Ammon's horn (tissue), 1 donor: ENCODE results near the gene WDR45.

Experiments used
- DNase-seq: peaks from one replicate; pipeline ENCODE4 v3.0.0-alpha.2; 2016; ENCODE audit warnings: low spot score

WDR45 gene

DNA sequence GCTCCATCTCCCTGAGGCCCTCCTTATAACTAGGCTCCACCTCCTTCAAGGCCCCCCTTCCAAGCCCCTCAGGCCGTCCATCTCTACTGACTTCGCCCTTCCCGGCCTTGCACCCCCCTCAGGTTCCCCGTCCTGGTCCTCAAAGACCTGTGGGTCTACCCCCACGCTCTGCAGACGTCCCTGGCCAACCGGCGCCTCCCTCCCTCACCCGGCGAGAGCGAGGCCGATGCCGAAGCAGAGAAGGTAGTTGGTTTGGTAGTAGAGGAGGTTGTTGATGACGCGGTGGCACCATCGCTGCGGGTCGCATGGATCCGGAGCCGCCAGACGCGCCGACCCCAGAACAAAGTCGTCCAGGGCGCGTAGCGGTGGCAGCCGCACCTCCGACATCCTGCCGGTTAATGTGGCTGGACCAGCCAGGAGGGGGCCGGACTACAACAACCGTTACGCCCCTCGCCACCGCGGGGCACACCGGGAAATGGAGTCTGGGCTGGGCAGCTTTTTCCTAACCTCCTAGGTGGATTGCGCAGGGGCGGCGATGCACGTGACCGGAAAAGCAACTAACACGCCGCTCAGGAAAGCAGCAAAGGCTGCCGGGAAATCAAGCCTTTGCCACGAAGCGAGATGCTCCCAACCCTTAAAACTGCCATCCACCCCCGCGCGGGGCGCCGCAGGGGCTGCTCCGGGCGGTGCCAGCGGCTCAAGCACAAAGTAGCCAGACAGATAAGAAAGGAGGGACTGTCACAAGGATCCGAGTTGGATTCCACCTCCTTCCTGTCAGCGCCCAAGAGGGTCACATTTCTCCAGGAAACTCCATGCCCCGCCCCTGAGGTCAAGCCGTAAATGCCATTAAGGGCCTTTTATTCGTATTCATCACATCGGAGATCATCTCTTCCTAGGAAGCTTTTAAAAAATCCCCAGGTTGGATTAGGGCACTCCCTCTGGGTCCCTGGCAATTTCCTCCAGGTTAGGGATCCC is 5.8 kb downstream of the WDR45 start, which contains the start of gene PRAF2:
PRAF2 (minus strand) TSS at position 402 of the 975 bp plus-strand sequence; CDS start at position 387, 15 bp downstream.
- DNase-seq, result peak; percentile 94

DNA sequence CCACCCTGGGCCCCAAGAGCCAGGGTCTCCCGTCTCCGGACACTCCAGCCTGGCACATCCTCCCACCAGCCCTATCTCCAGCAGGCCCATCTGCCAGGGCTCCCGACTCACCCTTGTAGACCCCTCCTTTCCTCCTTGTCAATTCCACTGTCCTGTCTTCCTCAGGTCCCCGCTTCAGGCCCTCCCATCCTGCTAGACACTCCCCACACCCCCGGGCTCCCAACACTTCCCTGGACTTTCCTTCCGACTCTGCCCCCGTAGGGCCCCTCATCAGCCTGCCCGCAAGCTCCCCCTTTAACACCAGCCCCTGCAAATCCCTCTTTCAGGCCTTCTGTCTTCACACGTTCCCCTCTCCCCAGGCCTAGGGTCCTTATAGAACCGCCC is 7.0 kb downstream of the WDR45 start:
- no peak for DNase-seq

DNA sequence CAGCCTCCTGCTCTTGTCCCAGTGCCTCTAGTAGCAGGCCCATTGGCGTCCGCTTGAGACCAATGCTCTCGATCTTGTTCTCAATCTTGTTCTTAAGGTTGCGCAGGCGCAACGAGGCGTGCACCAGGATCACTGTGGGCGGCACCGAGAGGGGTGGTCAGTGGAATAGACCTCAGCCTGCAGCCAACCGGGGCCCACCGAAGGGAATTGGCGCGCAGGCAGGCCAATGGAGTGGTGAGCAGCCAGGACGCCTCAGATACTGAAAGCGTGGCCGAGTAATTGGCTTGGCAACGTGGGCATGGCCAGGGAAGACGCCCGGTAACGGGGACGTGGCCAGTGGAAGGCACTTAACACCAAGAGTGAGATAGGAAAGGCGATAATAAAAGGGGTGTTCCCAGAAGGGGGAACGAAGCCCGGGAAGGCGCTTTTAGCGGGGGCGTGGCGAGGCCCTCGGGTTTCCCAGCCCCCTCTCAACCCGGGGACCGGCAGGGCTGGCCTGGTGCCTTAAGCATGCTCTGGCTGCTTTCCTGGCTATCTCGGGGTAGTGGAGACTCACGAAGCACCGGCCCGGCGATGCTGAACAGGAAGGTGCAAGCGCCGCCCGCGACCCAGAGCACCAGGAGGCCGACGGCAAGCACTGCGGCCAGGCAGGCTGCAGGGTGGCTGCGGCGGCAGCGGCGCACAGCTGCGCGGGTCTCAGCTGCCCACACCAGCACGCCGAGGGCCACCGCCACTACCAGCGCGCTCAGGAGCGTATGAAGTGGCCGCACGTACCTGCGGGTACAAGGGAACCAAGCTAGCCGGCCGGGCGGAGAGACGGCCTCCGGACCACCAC is 7.6 kb downstream of the WDR45 start:
- peak; percentile 66 for DNase-seq

DNA sequence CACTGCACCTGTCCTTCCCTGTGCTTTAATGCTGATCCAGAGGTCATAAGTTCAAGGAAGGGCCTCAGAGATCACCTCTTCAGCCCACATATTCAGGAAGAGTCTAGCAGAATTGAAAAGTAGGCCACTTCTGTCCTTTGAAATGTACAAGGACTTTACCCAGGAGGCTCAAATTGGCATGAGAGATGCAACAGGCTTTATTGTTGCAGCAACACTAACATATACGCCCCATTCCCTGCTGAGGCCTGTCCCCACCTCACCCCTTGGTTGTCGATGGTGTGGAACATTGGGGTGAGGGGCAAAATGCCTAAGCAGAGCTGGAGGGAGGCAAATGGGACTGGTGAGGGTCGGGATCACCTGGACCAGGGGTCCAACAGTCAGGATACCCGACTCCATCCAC is 8.7 kb downstream of the WDR45 start:
- DNase-seq, result no peak

DNA sequence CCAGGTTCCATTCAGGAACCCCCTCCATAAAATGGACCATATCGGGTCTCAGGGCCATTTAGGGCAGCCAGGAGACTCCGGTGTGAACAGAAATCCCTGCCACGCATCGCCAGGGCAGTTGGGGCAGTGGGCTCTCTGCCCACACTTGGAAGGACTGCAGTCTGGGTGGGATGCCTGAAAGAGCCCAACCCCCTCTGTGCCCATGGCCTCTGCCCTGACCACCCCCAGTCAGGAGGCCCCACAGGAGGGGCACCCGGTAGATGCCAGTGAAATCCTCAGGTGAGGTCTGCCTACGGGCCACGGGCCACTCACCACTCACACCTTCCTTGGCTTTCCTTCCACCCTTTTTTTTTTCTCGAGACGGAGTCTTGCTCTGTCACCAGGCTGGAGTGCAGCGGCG is 10.6 kb downstream of the WDR45 start:
- no peak for DNase-seq

DNA sequence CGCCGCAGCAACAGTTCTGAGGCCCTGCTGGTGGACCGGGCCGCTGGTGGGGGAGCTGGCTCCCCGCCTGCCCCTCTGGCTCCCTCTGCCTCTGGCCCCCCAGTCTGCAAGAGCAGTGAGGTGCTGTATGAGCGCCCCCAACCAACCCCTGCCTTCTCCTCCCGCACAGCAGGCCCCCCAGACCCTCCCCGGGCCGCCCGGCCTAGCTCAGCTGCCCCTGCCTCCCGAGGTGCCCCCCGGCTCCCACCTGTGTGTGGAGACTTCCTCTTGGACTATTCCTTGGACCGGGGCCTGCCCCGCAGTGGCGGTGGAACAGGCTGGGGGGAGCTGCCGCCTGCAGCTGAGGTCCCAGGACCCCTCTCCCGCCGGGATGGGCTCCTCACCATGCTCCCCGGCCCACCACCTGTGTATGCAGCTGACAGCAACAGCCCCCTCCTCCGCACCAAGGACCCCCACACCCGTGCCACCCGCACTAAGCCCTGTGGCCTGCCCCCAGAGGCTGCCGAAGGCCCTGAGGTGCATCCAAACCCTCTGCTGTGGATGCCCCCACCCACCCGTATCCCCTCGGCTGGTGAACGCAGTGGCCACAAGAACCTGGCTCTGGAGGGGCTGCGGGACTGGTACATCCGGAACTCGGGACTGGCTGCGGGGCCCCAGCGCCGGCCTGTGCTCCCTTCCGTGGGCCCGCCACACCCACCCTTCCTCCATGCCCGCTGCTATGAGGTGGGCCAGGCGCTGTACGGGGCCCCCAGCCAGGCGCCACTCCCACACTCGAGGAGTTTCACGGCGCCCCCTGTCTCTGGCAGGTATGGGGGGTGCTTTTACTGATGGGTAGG is 12.2 kb downstream of the WDR45 start:
- DNase-seq, result no peak

DNA sequence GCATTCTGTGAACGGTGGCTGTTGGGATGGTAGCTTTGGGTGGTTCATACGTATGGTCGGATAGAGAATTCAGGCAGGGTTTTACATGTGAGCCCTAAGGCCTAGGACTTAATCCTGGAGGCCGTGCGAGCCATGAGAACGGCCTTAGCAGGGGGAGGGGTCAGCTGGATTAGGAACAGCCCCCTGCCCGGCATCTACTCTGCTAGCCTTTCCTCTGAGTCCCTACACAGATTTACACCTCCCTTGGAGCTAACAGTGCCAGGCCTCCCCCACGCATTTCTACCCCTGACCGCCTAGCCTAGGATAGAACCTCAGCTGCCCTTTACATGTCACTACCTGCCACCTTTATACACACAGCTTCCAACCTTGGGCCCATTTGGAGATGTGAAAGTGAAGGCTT is 13.0 kb downstream of the WDR45 start:
- no peak for DNase-seq

DNA sequence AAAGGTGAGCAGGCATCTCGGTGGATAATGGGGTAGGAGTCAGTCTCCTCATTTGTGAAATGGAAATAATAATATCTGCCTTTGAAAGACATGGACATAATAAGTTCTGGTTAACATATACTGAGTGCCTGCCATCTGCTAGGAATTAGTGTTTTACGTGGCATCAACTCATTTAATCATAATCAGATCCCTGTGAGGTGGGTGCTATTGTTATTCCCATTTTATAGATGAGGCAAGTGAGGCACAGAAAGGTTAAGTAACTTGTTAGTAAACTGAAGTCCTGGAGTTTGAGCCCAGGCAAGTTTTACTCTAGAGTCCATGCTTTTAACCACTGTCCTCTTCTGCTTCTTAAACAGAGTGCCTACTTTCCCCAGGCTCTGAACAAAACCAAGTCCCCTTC is 13.4 kb downstream of the WDR45 start:
- no peak for DNase-seq

DNA sequence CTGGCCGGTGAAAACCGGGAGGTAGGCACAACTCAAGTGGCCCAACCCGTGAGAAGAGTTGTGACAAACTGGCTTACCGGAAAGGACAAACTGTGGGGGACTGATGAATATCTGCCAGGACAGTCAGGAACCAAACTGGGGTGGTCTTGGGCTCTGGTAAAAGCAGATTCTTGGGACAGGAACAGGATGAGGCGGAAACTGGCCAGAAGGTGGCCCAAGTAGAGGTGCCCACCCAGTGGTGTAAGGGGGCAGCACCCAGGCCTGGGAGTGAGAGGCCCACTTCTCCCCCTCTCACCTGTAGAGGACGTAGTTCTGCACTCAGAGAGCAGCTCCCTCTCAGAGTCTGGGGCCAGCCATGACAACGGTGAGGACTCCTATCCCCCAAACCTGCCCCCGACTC is 15.0 kb downstream of the WDR45 start:
- DNase-seq, result no peak

DNA sequence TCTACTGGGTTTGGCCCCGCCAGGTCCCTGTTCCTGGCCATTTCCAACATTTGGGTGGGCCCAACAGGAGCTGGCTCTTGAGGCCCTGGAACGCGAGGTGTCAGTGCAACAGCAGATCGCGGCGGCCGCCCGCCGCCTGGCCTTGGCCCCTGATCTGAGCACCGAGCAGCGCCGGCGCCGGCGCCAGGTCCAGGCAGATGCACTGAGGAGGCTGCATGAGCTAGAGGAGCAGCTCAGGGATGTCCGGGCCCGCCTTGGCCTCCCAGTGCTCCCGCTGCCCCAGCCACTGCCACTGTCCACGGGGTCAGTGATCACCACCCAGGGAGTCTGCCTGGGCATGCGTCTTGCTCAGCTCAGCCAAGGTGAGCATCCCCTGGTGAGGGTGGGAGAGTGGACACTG is 15.4 kb downstream of the WDR45 start:
- DNase-seq, result no peak

DNA sequence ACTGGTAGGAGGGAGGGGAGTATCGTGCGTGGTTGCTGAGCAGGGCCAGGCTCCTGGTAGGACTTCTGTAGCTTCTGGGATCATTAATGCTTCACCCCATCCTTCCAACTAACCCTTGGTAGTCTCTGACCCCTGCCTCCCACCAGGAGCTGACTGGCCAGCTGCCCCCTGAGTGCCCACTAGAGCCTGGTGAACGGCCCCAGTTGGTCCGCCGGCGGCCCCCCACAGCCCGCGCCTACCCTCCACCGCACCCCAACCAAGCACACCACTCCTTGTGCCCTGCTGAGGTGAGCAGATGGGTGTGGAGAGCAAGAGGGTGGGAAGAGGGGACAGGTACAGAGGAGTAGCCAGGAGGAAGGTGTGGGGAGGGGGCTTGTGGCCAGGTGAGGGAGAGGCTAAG is 16.0 kb downstream of the WDR45 start:
- no peak for DNase-seq

DNA sequence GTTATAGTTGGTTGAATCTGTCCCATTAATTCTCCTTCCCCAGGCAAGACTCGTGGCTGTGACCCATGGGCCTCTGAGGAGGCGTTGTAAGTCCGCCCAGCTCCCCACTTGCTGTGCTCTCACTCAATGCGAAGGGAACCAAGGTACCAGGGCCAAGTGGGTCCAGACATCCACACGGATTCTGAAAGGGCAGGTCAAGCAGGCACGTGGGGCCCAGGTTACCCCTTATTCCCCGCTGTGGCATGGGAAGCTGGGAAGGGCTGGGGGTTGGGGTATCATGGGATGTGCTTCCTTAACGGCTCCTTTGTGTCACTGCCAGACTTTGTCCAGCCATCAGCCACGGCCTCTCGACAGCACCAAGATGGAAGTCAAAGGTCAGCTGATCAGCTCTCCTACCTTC is 17.8 kb downstream of the WDR45 start:
- DNase-seq, result no peak

DNA sequence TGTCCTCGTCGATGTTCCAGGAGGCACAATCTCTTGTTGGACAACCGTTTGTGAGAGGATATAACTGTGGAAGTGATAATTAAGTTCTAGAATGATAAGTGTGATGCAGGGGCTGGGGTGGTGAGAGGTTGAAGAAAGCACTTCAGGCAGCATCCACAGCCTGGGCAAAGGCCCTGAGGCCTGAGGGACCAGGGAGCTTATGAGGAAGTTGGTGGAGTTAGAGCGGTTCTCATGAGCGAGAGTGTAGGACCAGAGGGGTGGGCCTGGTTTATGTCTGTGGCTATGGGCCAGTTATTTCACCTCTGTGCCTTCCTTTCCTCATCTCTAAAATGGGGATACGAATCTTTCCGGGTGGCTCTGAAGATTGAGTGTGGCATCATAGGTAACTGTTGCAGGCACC is 18.2 kb downstream of the WDR45 start:
- no peak for DNase-seq

DNA sequence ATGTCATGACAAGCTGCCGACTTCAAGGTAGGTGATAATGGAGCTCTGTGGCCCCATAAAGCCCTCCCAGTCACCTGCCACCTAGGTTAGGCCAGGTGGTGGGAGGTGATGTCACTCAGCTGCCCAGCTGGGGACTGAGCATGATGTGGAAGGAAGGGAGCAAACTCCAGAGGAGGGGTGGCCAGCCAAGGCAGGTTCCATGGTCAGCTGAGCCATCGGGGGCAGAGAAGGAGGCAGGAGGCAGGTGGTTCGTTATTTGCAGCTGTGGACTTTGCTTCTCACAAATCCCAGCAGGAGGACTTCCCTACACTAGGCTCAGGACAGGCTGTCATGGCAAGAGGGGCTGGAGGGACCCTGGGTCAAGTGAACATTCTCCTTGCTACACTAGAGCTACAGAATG is 18.8 kb downstream of the WDR45 start:
- no peak for DNase-seq

DNA sequence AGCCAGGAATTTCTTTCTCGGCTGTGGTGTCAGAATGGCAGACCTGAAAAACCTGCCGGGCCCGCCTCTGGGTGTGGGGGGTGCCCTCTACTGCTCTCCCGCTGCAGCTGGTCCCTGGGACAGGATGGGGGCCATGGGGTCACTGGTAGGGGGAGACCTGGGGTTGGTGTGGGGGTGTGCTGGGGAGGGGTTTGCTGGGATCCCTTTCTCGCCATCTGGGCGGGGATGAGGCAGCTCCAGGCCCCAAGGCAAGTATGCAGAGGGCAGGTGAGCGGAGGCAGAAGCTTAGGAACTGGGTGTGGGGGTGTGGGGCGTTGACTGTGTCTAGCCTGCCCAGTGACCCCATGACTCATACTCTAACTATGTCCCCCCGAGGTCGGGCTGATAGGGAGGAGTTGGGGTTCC is 20.0 kb downstream of the WDR45 start:
- no peak for DNase-seq

DNA sequence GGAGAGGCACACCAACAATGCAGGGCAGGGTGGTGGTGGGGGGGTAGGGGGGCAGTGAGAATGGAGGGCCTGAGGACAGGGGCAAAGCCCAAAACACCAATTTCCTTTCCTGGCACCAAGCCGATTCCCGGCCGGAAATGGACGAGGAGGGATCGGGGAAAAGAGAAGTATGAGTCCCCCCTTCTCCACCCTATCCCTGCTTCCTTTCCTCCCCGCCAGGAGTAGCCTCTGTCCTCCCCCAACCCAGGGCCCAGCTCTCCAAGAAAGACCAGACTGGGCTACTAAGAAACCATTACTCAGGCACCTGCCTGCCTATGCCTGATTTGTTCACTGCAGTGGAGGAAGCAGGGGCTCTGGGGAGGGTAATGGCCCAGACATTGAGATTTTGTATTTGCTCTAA is 20.5 kb downstream of the WDR45 start:
- no peak for DNase-seq

DNA sequence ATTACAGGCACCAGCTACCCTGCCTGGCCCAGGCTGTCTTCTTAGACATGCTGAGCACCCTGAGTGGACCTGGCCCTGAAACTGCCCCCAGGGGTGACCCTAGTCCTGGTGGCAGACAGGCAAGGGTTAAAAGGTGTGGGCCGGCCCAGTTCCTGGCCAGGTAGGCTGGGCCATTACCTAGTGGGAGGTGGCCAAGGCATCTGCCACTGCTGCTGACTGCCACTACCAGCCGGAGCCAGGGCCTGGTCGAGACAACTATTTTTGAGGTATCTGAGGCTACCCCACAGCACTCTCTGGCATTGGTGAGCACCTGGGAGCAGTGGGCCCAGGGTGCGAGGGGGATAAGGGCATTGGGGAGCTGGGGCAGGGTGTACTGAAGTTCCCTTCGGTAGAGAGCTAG is 20.9 kb downstream of the WDR45 start, which contains the start of gene CCDC120:
CCDC120 (plus strand) TSS at position 206 of the 400 bp plus-strand sequence. CDS start 3,043 bp downstream, outside the sequence.
- DNase-seq, result no peak

DNA sequence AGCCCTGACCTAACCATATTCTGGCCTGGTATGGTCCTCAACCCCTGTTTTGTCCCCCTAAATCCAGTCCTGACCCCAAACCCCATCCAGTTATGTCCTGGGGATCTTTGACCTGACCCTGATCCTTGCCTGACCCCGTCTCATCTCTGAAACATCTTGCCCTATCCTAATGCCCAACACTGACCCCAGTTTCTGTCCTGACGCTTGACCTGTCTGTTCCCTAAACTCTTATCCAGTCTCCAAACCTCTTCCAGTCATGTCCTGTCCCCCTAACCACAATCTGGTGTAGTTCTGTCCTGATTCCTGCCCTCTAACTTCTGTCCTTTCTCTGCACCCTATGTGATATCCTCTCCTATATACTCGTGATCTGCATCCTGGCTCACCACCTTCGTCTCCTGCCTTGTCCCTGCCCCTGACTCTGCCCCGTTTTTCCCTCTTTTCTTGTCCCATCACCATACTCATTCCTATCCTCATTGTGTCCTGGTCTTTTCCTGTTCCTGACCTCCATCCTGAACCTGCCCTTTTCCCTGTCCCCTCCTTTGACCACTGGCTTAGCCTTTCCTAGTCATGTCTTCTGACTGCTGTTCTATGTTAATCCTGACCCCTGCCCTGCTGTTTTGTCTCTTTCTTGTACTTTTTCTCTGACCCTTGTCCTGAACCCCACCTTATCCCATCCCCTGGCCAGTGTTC is 25.5 kb downstream of the WDR45 start:
- DNase-seq, result no peak

DNA sequence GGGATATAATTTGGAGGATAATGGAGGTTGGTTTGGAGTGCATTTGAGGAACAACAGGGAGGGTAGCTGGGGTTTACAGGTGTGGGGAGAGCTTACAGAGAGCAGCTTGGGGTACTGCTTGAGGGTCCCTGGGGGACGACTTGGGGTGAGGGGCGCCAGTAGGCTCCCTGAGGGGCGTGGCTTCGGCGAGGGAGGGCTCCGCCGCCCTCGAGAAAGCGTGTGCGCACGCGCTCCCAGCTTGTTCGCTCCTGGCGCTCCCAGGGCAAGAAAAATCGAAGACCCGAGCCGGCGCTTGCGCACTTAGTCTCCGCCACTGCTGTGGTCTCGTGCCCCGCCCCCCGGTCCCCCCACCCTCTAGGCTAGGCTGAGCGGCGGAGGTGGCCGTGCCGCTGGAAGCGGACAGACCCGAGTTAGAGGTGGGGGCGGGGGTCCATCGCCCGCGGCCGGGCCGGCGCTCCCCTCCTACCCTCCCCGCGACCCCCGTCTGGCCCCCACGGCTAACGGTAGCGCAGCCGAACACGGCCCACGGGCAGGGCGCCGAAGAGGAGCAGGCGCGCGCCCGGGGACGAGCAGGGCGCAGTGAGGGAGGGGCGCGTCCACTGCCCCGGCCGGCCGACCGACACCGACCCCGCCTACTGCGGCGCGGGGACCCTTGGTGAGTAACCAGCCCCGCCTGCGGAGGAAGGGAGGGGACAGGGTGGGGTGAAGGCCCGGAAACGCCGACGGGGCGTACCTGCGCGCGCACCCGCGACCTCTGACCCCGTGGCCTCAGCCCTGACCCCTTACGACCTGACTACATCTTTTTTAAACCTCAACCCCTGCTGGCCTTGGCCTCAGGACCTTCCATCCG is 26.2 kb downstream of the WDR45 start:
- peak; percentile 27 for DNase-seq

DNA sequence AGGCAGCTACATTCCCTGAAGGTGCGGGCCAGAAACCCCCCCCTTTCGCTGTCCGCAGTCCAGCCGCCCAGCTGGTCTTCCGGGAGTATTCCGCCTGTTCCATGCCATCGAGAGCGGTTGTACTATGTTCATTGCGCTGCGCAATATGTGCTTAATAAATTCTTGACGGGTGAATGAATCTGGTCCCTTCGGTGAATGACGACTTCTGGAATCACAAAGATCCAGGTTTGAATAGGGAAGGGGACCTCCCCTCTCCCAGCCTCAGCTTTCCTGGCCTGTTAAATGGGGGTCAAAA is 35.8 kb downstream of the WDR45 start:
- DNase-seq, result no peak
